Amniotic stem cell (primary cell): Measurements from ENCODE around the gene KCNC1.

Experiments used
- DNase-seq: peaks from one replicate; lab custom pipeline; 2025; lab: John Stamatoyannopoulos, UW

The KCNC1 gene

DNA sequence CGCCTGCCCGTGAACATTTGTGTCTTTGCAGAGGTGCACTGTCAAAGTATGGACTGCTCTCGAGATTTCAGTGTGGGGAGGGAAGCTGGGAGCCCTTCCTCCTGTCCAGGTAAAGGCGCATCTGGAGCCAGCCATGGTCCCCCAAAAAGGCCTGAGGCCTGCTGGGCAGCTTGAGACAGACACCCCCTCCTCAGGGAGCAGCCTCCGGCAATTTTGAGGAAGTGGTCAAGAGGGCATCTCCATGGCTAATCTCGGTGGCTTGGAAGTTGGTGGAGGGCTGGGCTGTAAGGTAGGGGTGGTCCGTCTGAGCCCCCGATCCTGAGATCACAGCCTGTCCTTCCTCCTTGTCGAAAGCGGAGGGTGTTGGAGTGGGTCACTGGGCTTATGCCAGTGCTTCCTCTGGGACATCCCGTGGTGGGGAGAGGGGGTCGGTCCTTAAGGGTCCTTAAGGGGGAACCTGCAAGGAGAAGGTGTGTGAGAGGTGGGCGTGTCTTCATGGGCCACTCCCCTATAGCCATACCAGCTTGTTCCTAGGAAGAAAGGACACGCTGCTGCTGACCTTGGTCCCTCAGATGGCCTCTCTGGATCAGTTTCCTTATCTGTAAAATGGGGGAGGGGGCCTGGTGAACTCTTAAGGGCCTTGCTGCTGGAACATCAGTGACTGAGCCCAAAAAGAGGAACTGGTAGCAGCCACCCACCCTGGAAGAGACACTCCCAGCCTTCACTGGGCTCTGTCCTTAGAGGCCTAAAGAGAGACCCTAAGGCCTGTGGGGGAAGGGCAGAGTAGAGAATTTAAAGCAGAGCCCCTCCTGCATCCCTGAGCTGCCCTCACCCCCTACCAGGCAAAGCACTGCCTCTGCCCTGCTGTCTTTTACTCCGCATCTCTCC lies 2.6 kb downstream of the KCNC1 start:
- DNase-seq: no peak

DNA sequence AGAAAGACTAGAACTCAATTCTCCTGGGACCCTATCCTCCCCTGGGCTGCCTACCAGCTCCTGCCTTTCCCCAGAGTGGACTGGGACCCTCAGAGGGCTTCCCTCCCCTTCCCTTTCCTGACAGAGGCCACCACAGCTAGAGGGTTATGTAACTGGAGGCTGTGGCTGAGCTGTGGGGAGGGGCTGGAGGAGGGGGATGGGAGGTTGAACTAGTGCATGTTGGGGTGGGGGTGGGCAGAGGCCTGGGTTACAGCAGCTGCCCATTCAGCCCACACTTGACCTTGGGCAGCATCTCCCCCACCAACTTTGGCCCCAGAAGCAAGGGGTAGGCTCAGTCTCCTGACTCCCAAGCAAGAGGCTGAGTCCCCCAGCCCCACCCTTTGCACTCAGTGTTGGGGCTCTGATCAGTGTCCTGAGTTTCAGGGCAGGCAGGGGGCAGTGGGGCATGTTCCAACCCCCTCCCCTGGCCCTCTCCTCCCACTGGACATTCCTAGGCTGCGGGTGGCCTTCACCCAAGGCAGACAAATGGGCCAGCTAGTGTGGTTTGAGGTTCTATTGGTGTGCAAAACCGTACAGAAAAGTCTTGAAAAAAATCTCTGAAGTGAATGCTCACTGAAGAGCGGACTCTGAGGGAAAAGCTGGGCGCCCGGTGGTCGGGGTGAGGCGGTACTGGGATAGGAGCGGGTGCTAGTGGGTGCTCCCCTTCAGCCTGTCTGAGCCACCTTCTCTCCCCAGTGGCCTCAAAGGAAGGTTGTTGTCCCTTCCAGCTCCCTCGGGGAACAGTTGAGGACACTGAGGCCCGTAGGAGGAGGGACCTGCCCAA lies 3.8 kb downstream of the KCNC1 start:
- DNase-seq: no peak

DNA sequence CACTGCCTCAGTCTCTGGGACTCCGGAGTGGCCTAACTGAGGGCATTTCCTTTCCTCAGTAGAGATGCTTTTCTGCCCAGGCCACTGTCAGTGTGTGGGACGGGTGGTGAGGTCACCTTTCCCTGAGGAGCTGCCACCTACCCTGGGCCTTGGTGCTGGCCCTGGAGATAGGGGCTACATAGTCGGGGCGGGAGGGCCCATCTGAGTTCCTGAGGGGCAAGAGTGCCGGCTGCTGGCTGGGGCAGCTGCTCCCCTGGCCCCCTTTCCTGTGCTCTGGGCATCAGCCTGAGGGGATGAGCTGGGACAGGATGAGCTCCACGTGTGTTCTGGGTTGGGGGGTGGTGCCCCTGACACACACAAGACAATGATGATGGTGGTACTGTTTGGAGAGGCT lies 5.4 kb downstream of the KCNC1 start:
- DNase-seq: no peak

DNA sequence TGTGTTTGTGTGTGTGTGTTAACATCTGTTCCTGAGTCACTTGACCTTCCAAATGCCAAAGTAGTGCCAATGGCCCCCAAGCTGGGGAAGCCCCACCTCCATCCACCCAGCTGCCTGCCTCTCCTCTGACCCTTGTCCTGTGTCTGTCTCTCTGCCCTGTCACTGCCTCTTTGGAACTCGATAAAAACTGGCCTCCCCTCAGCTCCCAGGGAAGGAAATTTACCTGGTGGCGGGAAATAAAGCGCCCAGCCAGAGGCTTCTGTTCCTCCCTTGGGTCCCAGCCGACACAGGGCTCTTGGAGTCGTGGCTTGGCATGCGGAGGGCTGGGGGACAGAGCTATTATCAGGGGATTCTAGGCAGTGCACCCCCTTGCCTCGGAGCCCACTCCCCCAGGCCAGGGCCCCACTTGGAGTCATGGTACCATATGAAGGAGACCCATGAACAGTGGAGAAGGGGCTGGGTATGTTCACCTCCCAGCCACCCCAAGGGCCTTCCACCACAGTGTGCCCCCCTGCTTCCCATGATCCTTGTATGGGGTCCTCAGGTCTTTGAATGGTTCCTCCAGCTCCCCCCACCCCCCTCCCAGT lies 6.2 kb downstream of the KCNC1 start:
- no peak for DNase-seq

DNA sequence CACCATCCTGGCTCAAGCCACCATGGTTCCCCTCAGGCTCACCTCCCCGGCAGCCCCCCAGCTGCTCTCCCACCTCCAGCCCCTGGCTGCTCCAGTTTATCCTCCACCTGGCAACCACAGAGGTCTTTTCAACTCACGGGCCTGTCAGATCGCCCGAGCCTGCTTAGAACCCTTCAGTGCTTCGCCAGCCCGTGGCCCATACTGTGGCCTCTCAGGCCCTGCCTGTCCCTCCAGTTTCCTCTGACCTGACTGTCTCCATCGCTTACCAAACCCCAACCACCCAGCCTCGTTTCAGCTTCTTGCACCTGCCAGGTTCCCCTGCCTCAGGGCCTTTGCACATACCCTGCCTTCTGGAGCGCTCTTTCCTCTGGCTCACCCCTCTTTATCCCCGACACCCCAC lies 6.9 kb downstream of the KCNC1 start:
- no peak for DNase-seq

DNA sequence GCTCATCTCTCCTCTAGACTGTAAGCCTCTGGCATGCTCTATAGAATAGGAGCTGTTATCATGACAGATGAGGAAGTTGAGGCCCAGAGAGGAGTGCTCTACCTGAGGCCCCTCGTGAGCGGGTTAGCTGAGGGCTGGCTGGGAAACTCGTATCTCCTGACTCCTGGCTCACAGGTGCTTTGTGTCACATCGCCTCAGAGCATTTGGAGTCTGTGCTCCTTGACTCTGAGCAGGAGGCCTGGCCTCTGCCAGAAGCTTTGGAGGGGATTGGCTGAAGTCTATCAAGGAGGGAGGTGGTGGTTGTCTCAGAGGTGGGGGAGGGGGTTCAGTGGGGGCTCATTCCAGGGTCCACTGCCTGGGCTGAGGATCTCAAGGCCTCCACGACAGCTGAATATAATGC lies 7.4 kb downstream of the KCNC1 start:
- no peak for DNase-seq

DNA sequence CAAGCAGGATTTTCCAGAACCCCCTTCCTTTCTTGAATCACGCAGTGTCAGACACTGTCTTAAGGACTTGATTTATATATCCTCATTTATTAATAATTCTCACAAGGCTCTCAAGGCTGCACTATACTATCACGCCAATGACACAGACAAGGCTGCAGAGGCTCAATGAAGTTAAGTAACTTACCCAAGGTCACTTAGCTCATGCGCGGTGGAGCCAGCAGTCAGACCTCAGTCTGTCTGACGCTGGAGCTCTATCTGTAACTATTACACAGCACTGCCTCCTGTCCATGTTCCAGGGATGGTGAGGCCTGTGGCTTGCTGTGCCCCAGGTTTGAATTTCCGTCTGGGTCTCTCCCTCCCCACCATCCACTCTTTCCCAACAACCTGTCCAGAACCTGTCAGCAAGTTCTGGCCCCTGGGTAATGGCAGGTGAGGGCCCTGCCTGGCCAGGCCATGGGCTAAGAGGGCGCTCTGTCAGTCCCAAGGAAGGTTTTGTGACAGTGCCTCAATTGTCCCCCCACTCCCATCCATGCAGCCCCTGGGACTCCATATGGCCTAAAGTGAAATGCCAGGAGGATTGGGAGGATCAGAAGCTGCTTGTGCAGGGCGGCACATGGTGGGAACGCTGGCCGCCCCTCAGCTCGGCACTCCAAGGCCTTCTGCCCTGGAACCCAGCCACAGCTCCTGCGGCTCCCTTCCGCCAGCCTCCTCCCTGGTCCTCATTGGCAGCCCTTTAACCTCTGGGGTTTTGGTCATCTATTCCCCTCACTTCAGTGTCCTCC lies 8.6 kb downstream of the KCNC1 start:
- DNase-seq: no peak

DNA sequence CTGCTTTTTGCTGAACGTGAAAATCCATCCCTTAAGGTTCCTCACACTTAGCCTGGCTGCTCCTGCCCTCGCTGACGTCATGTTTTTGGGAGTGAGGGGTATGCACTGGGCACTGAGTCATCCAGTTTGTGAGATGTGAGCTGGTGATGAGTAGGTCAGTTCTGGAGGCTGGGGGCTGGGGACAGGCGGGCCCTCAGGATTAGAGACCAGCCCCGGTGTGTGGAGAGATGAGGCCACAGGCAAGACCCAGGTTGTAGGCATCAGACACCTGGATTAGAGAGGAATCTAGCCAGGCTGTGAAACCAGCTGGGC lies 9.2 kb downstream of the KCNC1 start:
- DNase-seq: no peak

DNA sequence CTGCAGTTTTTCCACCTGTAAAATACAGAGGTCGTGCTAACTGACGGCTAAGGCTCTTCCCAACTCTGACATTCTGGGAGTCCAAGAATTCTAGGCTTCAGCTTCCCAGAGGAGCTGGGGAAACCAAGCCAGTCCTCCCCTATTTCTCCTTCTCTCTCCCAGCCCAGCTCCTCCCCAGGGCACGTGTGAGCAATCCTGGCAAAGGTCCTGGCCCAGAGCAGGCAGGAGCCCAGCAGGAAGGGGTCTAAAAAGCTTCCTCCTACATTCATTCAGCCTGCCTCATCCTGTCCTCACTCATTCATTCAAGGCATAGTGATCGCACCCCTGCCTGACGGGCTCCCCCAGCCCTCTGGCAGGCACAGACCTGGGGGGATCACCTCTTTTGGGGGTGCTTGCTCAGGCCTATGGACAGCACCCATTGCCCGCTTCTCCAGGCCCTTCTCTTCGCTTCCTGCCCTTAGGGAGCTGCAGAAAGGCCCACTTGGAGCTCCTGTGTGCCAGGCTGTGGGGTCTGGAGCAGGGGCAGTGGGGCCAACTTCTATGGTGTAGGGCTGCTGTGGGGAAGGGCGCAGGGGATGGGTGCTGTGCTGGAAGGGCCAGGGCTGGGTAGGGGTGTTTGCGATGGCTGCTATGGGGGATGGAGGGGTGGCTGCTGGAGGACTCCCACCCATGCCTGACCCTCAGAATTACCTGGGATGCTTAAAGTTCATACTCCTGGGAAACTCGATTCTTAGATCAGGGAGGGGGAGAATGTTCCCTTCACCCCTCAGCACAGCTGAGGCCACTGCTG lies 9.8 kb downstream of the KCNC1 start:
- no peak for DNase-seq

DNA sequence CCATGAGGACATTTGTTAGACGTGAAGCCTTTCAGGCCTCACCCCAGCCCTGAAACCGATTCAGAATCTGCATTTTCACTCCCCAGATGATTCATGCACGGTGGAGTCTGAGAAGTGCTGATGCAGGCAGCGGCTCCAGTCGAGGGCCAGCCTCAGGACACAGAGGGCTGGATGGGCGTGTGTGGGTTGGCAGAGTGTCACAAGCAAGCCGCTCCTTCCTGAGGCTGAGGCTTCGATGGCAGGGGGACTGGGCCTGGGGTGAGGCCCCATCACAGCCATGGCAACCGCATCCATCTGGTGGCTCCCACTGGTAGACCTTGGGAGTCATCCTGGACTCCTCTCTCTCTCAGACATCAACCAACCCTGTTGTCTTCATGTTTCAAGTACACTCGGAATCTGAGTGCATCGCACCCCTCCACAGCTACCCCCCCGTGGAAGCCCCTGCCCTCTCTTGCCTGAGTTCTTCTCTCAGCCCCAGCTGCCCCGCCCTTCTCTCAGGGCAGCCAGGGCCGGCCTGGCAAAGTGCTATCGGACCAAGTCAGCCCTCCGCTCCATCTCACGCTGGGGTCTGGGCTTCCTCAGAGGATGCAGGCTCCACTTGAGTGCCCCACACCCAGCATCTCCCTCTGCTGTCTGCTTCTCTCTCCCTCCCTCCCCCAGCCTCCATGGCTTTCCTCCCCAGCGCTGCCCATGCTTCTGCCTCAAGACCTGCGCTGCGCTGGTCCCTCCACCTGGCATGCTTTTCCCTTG lies 10.6 kb downstream of the KCNC1 start:
- DNase-seq: no peak

DNA sequence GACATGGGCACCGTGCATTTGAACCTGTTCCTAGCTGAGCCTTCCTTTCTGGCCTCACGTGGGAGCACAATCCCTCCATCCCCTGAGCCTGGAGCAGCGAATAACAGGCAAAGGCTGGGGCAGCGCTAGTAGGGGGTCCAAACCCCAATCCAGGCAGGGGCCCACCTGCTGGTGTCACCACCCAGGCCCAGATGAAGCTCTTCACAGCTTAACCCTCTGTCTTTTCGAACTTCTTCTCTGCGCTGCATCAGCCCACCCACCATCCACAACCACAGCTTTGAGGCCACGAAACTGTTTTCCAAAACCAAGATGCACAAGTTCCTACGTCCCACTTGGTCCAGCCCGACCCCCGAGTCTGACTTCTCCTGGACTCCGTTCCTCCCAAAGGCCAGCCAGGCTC lies 11.5 kb downstream of the KCNC1 start:
- DNase-seq: no peak

DNA sequence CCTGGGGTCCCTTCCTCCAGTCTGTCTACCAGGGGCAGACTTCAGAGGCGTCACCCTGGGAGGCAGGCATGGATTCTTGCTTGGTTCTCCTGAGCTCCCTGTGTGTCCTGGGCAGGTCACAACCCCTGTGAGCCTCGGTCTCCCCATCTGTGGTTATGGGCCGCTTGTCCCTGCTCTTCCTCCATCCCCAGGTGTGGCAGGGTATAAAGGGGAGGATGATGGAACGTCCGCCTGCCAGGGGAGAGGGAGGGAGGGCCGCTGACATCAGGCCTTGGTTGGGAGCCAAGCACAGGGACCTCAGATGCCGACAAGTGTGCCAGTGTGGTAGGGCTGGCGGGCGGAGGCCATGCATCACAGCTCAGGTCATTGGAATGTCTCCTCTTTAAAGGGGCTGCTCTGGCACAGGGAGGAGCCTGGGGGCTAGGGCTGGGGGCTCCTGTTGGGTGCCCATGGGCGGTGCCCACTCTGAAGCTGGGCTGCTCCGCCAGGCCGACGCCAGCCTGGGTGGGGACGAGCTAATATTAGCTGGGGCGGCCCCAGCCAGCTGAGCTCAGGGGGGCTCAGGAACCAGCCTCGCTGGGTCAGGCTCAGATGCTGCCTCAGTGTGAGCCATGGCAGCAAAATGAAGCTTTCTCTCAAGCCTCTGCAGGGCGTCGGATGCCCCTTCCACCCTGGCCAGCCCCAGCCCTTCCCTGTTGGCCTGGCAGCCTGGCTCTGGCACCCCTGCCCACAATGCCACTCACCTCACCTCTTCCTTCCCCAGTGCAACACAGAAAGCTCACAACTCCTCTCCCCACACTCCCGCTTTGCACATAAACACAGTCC lies 12.8 kb downstream of the KCNC1 start:
- DNase-seq: no peak

DNA sequence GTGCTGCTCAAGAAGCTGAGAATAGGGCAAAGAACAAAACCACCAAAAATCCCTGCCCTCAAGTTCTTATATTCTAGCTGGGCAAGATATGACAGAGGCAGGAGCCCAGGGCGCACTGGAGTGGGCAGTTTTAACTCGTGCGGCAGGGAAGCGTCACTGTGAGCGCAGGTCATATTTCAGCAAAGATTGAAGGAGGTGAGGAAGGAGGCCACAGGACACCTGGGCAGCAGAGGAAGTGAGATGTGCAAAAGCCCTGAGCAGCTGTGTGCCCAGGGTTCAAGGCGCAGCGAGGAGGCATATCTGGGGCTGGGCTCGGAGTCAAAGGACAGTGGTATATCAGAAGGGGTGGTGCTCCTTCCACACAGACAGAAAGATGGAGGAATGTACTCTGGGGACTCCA lies 13.5 kb downstream of the KCNC1 start:
- DNase-seq: no peak

DNA sequence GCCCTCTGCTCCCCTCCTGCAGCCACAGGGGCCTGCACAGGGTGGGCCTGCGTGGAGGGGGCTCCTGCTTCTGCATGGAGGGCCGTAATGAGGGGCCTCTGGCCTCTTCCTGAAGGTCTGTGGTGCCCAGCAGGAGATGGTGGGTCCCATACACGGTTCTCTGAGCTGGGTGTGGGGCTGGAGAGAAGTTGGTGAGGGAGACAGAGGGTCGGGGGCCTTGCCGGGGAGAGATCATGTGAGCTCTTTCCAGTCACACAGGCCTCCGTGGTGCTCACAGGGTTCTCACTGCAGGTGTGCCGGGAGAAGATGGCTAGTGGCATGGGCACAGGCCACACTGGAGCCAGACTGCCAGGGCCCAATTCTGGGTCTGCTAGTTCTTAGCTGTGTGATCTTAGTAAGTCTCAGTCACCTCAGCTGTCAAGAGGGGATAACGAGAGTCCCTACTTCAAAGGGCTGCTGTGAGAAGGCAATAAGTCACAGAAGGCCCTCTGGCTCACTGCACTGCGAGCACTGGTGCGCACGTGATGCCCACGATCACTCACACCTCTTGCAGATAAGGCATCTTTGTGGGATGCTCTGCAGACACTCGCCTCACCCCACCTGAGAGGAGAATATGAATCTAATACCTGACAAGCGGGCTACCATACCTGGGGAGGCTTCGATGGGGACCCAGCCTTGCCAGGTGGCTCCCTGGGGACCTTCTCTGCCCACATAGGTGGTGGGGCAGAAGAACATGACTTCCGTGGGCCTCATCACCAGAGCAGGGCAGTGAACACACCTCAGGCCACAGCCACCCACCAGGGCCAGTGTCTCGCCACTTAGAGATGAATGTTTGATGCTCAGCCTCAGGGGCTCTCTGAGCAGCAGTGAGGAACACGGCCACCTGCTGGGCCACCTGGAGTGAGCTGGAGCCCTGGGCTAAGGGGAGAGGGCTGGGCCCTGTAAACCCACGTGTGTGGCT lies 14.5 kb downstream of the KCNC1 start:
- DNase-seq: no peak

DNA sequence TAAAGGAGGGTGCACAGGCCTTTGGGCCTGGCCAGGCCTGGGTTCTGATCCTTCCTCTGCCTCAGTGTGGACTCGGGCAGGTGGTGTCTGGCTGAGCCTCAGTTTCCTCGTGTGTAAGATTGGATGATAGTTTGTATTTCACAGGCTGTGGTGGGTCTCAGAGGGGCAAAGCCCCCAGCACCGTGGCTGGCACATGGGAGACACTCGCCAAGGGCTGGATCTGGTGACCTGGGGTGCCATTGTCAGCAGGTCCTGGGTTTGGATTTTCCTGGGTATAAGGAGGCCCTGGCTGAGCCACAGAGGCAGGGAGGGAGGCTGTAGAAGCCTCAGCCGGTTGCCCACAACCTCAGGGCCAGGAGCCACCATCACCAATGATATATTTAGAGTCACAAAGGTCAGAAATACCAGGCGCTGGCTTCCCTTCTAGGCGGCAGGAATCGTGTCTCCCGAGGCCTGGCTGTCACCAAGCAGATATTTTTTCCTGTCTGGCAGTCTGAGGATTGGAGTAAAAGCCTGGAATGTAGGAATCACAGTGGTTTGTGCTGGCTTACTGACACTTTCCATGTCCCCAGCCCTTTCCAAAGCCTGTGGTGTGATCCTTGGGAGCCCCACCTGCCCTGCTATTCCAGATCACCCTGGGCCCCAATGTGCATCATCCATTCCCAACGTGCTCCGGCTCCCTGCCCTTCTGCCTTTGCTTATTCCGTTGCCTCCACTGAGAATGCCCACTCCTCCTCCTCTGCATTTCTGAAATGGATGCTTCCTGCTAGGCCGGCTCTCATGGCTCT lies 15.6 kb downstream of the KCNC1 start:
- DNase-seq: no peak

DNA sequence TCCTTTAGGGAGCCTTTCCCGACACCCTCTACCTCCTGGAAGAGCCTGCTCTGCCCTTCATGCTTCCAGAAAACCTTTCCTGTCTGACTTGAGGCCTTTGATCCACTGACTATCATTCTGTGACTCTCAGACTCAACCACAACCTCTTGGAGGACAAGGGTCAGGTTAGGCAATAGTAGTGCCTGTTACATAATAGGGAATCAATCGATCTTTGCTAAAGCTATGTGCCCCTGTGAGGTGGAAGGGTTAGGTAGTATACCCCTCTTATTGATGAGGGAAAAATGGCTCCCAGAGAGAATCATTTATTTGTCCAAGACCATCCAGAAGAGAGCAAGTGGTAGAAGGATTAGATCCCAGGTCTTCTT lies 16.2 kb downstream of the KCNC1 start:
- DNase-seq: no peak

DNA sequence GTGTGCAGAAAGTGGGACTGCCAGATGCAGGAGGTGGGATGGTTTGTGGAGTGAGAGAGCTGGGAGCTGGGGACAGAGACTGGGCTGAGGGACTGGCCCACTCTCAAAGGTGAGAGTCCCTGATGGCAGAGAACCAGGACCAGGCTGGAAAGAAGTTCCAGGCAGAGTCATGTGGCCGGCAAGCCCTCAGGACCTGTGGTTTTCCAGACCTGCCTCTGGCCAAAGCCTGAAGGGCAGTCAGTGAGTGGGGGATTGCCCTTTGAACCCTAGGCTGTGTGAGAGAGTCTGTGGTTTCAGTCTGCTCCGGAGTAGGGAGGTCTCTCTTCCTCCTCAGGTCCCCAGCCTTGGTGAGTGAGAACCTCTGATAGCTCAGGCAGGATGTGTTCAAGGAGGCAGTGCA lies 17.0 kb downstream of the KCNC1 start:
- no peak for DNase-seq

DNA sequence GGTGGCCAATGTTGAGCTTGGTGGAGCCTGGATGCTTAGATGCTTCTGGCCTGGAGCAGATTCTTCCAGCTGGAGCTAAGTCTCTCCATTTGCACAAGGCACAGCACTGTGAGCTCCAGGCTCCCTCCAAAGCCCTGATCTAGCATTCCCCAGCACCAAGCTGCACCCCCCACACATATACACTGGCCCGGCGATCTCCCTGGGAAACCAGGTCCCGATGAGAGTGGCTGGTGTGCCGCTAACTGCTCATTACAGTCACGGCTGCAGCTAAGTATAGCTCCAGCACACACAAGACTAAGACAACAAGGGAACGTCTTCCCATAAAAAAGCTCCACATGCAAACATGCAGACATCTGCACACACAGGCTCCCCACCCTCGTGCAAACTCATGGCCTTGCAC lies 17.6 kb downstream of the KCNC1 start:
- no peak for DNase-seq
